ENCODE measurements around the gene ZBTB21.

ZBTB21 gene

GRCh38 chr21:41987310-41987709 is 22.9 kb downstream of the ZBTB21 start:
- DNase-seq = no peak

- DNase-seq = no peak
Observed at GRCh38 chr21:41985662-41986416, 24.3 kb downstream of the ZBTB21 start.

- no peak for DNase-seq
Observed at GRCh38 chr21:41983229-41983628, 26.9 kb downstream of the ZBTB21 start.

- DNase-seq = no peak
Observed at GRCh38 chr21:41980561-41980960, 29.6 kb downstream of the ZBTB21 start.

GRCh38 chr21:41979751-41980369 is 30.3 kb downstream of the ZBTB21 start:
- no peak for DNase-seq

- no peak for DNase-seq
Observed at GRCh38 chr21:41979335-41979734, 30.8 kb downstream of the ZBTB21 start.

GRCh38 chr21:41977034-41977950 is 32.9 kb downstream of the ZBTB21 start:
- DNase-seq = no peak

GRCh38 chr21:41976611-41977010 is 33.5 kb downstream of the ZBTB21 start:
- DNase-seq = no peak

GRCh38 chr21:41975391-41976272 is 34.5 kb downstream of the ZBTB21 start:
- no peak for DNase-seq

- DNase-seq = no peak
Observed at GRCh38 chr21:41974752-41975053, 35.5 kb downstream of the ZBTB21 start.

- DNase-seq = no peak
Observed at GRCh38 chr21:41973861-41974751, 36.1 kb downstream of the ZBTB21 start.

GRCh38 chr21:41973427-41973831 is 36.7 kb downstream of the ZBTB21 start:
- no peak for DNase-seq

GRCh38 chr21:41972511-41973205 is 37.5 kb downstream of the ZBTB21 start:
- DNase-seq = no peak

GRCh38 chr21:41971891-41972290 is 38.3 kb downstream of the ZBTB21 start:
- DNase-seq = no peak

- DNase-seq = no peak
Observed at GRCh38 chr21:41970751-41971653, 39.2 kb downstream of the ZBTB21 start.

GRCh38 chr21:41970106-41970391 is 40.1 kb downstream of the ZBTB21 start:
- no peak for DNase-seq

- DNase-seq = no peak
Observed at GRCh38 chr21:41967708-41968107, 42.5 kb downstream of the ZBTB21 start.

GRCh38 chr21:41966872-41967621 is 43.1 kb downstream of the ZBTB21 start:
- no peak for DNase-seq

All from activated naive CD4-positive, alpha-beta T cell treated with anti-CD3 and anti-CD28 coated beads, Interleukin-2, amount 50 U/mL, for 16 hours (primary cell).